SK-N-SH treated with all-trans-retinoic acid at 6 μM for 48 hours (cell line): ENCODE measurements around the gene LTBP1.

ENCODE experiments used
- ATAC-seq: fragments of 200-7000 bp; cut with Tn5 transposase; 3 replicates; pipeline ENCODE4 v1.9.1; 2020; ENCODE audit warnings: mild to moderate bottlenecking, moderate library complexity
- BACH2 ChIP-seq: fragments of 250-450 bp; sonication (Bioruptor Pico); IDR thresholded peaks from 2 replicates; pipeline ENCODE4 v1.9.0; 2021; ENCODE audit warnings: mild to moderate bottlenecking, borderline replicate concordance
- CREB5 ChIP-seq: fragments of 250-450 bp; sonication (Bioruptor Pico); IDR thresholded peaks from 2 replicates; pipeline ENCODE4 v1.5.1; 2020; ENCODE audit warnings: low read depth, mild to moderate bottlenecking, moderate library complexity
- CSDC2 ChIP-seq: fragments of 250-450 bp; sonication (Bioruptor Pico); IDR thresholded peaks from 2 replicates; pipeline ENCODE4 v1.5.0; 2020; ENCODE audit warnings: mild to moderate bottlenecking, moderate library complexity
- ESRRG ChIP-seq: fragments of 250-450 bp; sonication (Bioruptor Pico); IDR thresholded peaks from 2 replicates; pipeline ENCODE4 v1.6.1; 2021; ENCODE audit warnings: mild to moderate bottlenecking
- ISL1 ChIP-seq: fragments of 250-450 bp; sonication (Bioruptor Pico); IDR thresholded peaks from 2 replicates; pipeline ENCODE4 v2.1.2; 2022; ENCODE audit warnings: mild to moderate bottlenecking, moderate library complexity
- OSR1 ChIP-seq: fragments of 250-450 bp; sonication (Bioruptor Pico); IDR thresholded peaks from 2 replicates; pipeline ENCODE4 v1.8.0; 2022; ENCODE audit warnings: moderate library complexity, mild to moderate bottlenecking, inconsistent platforms
- PATZ1 ChIP-seq: fragments of 250-450 bp; sonication (Bioruptor Pico); IDR thresholded peaks from 2 replicates; pipeline ENCODE4 v1.8.0; 2020; ENCODE audit warnings: mild to moderate bottlenecking, moderate library complexity, borderline replicate concordance
- RARB ChIP-seq: fragments of 250-450 bp; sonication (Bioruptor Pico); IDR thresholded peaks from 2 replicates; pipeline ENCODE4 v1.8.0; 2021; ENCODE audit warnings: mild to moderate bottlenecking, moderate library complexity
- SNAI2 ChIP-seq: fragments of 250-450 bp; sonication (Bioruptor Pico); IDR thresholded peaks from 2 replicates; pipeline ENCODE4 v1.5.0; 2020; ENCODE audit warnings: mild to moderate bottlenecking, moderate library complexity
- TCF4 ChIP-seq: fragments of 250-450 bp; sonication (Bioruptor Pico); IDR thresholded peaks from 2 replicates; pipeline ENCODE4 v1.8.0; 2021; ENCODE audit warnings: mild to moderate bottlenecking, moderate library complexity, borderline replicate concordance
- TSHZ2 ChIP-seq: fragments of 250-450 bp; sonication (Bioruptor Pico); IDR thresholded peaks from 2 replicates; pipeline ENCODE4 v1.5.0; 2020; ENCODE audit warnings: mild to moderate bottlenecking, moderate library complexity
- ZC3H10 ChIP-seq: fragments of 250-450 bp; sonication (Bioruptor Pico); IDR thresholded peaks from 2 replicates; pipeline ENCODE4 v1.5.1; 2021; ENCODE audit warnings: mild to moderate bottlenecking, moderate library complexity
- ZFP3 ChIP-seq: fragments of 250-450 bp; sonication (Bioruptor Pico); IDR thresholded peaks from 2 replicates; pipeline ENCODE4 v1.5.0; 2020; ENCODE audit warnings: mild to moderate bottlenecking, moderate library complexity
- ZFP30 ChIP-seq: fragments of 450-650 bp; formaldehyde crosslinking; IDR thresholded peaks from 2 replicates; pipeline ENCODE4 v1.5.0; 2022; ENCODE audit warnings: mild to moderate bottlenecking, moderate library complexity
- ZNF565 ChIP-seq: fragments of 450-650 bp; formaldehyde crosslinking; conservative IDR thresholded peaks from 2 replicates; pipeline ENCODE4 v1.5.0; 2020; ENCODE audit warnings: low read depth, mild to moderate bottlenecking, moderate library complexity
- ZNF70 ChIP-seq: fragments of 450-650 bp; formaldehyde crosslinking; IDR thresholded peaks from 2 replicates; pipeline ENCODE4 v1.5.0; 2020; ENCODE audit warnings: mild to moderate bottlenecking, moderate library complexity
- ZNF8 ChIP-seq: fragments of 450-650 bp; formaldehyde crosslinking; IDR thresholded peaks from 2 replicates; pipeline ENCODE4 v1.5.0; 2020; ENCODE audit warnings: mild to moderate bottlenecking, moderate library complexity
- TF ChIP-seq, protein P1 (sequence below): fragments of 250-450 bp; sonication (Bioruptor Pico); IDR thresholded peaks from 2 replicates; pipeline ENCODE4 v1.8.0; 2021; ENCODE audit warnings: low read depth, mild to moderate bottlenecking, moderate library complexity, borderline replicate concordance
- TF ChIP-seq, protein P2 (sequence below): fragments of 250-450 bp; sonication (Bioruptor Pico); IDR thresholded peaks from 2 replicates; pipeline ENCODE4 v1.5.1; 2021; ENCODE audit warnings: mild to moderate bottlenecking, moderate library complexity

Gene LTBP1

DNA sequence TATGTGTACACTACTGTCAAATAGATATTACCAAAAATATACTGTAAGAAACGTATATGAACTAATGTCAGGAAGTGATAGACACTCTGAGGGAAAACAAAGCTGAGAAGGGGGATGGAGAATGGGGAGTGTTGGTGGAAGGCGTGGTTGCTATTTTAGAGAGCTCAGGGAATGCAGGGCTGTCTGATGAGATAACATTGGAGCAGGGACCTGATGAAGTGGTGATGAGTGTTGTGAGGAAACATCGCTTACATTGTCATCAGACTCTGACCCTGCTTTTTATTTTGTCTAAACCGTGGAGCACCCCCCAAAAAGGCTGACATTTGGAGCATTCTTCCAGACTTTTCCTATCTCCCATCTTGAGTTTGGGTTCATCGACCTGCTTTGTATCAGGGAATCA, 194.7 kb downstream of the LTBP1 start:
- no peak for TF ChIP-seq ZNF565 (CRISPR knock-in tag)
- ATAC-seq: no peak

DNA sequence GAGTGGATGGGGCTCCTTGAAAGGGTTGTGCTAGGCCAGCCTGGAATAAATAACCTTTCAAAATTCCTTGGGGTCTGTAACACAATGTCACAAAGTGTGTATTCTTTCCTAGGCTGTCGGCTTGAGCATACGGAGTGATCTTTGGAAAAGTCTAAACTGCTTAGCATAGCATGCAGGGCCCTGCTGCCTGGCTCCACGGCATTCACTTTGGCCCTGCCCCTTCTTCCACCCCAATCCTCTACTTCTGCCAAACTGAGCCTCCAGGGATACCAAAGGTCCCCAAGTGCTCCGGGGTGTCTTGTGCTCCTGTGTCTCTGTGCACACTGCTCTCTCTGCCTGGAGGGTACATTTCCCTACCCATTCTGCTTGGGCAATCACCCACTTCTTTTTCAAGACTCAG, 196.1 kb downstream of the LTBP1 start:
- no peak for TF ChIP-seq ESRRG (CRISPR knock-in tag)
- TF ChIP-seq ZNF70 (CRISPR knock-in tag): no peak
- TF ChIP-seq CSDC2: no peak
- no peak for TF ChIP-seq ZC3H10 (CRISPR knock-in tag)
- TF ChIP-seq OSR1: no peak
- TF ChIP-seq, protein P1, sequence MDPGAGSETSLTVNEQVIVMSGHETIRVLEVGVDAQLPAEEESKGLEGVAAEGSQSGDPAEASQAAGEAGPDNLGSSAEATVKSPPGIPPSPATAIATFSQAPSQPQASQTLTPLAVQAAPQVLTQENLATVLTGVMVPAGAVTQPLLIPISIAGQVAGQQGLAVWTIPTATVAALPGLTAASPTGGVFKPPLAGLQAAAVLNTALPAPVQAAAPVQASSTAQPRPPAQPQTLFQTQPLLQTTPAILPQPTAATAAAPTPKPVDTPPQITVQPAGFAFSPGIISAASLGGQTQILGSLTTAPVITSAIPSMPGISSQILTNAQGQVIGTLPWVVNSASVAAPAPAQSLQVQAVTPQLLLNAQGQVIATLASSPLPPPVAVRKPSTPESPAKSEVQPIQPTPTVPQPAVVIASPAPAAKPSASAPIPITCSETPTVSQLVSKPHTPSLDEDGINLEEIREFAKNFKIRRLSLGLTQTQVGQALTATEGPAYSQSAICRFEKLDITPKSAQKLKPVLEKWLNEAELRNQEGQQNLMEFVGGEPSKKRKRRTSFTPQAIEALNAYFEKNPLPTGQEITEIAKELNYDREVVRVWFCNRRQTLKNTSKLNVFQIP (CRISPR knock-in tag): no peak
- no peak for TF ChIP-seq ZNF8 (CRISPR knock-in tag)
- TF ChIP-seq TSHZ2: no peak
- TF ChIP-seq TCF4 (CRISPR knock-in tag): no peak
- TF ChIP-seq, protein P2, sequence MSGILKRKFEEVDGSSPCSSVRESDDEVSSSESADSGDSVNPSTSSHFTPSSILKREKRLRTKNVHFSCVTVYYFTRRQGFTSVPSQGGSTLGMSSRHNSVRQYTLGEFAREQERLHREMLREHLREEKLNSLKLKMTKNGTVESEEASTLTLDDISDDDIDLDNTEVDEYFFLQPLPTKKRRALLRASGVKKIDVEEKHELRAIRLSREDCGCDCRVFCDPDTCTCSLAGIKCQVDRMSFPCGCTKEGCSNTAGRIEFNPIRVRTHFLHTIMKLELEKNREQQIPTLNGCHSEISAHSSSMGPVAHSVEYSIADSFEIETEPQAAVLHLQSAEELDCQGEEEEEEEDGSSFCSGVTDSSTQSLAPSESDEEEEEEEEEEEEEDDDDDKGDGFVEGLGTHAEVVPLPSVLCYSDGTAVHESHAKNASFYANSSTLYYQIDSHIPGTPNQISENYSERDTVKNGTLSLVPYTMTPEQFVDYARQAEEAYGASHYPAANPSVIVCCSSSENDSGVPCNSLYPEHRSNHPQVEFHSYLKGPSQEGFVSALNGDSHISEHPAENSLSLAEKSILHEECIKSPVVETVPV (CRISPR knock-in tag): no peak
- no peak for TF ChIP-seq SNAI2 (CRISPR knock-in tag)
- TF ChIP-seq ZFP3 (CRISPR knock-in tag): no peak
- no peak for TF ChIP-seq RARB
- no peak for TF ChIP-seq PATZ1
- TF ChIP-seq CREB5 (CRISPR knock-in tag): no peak
- TF ChIP-seq ISL1 (CRISPR knock-in tag): no peak
- ATAC-seq: no peak

DNA sequence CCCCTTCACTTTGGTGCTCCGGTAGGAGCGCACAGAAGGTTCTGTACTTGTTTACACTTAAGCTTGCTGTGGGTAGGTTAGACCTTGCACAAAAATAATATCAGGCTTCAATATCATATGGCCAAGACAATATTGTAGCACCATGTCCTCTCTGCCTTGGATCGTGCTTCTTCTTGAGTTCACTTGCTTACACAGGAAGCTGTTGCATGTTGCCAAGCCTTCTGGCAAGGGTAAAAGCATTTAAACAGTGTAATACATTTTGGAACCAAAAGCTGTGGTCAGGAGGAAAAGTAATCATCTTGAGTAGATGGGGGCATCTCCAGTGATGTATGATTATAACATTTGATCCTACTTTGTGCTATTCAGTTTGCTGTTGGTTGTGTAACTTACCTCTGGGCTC, 197.5 kb downstream of the LTBP1 start:
- ATAC-seq: no peak
- TF ChIP-seq, protein P2 (CRISPR knock-in tag): no peak
- no peak for TF ChIP-seq BACH2 (CRISPR knock-in tag)
- no peak for TF ChIP-seq ZFP30 (CRISPR knock-in tag)
- no peak for TF ChIP-seq ZNF70 (CRISPR knock-in tag)
- TF ChIP-seq PATZ1: no peak
- no peak for TF ChIP-seq CREB5 (CRISPR knock-in tag)
